ENCODE measurements around the gene PABPC1L2A. TPM values are rescaled to one million over a fixed set of nuclear protein-coding genes. Genes with fewer than 3 reads are reported as not detected.

PABPC1L2A gene
- total RNA-seq = not detected in 2 replicates

DNA sequence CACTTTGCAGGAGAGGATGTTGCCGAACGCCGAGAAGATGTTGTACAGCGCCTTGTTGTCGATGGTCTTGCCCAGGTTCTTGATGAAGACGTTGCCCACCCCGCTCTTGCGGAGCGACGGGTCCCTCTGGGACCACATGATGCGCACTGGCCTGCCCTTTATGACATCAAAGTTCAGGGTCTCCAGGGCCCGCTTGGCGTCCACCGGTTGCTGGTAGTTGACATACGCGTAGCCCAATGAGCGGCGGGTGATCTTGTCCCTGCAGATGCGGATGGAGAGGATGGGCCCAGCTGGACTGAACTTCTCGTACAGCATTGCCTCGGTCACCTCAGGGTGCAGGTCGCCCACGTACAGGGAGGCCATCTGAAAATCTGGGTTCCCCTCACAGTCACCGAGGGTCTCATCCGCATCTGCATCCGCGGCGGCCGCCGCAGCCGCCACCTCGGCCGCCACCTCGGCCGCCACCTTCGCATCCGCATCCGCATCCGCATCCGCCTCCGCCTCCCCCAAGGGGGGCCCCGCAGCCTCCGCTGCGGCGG, at the start of gene PABPC1L2A:
Gene PABPC1L2A (minus strand): TSS at position 489 of the 539 bp plus-strand sequence. CDS start 126 bp downstream, at position 363.

Other genes with a start within 250 kb of the PABPC1L2A start
- not detected in 2 replicates for gene FAM236C, start 166.9 kb downstream of the PABPC1L2A start, total RNA-seq
- not detected in 2 replicates for gene FAM236A, start 141.3 kb downstream of the PABPC1L2A start, total RNA-seq
- not detected in 2 replicates for gene DMRTC1, start 135.7 kb downstream of the PABPC1L2A start, total RNA-seq
- not detected in 2 replicates for gene PABPC1L2B, start 76.6 kb downstream of the PABPC1L2A start, total RNA-seq
- 2.3 and 2.8 TPM in 2 replicates for gene NAP1L2, start 135.3 kb upstream of the PABPC1L2A start, total RNA-seq

Data from regular cardiac myocyte (primary cell).